GM21528 (cell line): ENCODE results near the gene OTOA.
A peak's percentile ranks its signal among the peaks of the same experiment; 100 is the strongest.
"Not testable (repeated sequence)": the region's sequence is repeated elsewhere in the genome, so short reads cannot be mapped to it uniquely, and the experiment has no call there.

Source experiments
- ATAC-seq: cut with Tn5 transposase; IDR thresholded peaks from one replicate; pipeline ENCODE4 v1.9.1; 2021; ENCODE audit warnings: mild to moderate bottlenecking, moderate library complexity; ENCODE audit not compliant: unreplicated experiment, low FRiP score

Gene OTOA

DNA sequence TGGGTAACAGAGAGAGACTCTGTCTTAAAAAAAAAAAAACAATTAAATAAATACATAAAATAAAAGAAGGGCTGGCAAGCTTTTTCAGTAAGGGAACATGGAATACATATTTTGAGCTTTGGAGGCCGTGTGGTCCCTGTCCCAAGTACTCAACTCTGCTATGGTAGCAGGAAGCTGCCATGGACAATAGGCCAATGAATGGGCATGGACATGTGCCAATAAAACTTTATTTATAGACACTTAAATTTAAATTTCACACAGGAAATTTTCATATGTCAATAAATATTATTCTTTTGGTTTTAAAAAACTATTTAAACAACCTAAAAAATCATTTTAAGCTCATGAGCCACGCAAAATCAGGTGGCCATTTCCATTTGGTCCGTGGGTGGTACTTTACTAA, 3.8 kb downstream of the OTOA start:
- ATAC-seq, result no peak

DNA sequence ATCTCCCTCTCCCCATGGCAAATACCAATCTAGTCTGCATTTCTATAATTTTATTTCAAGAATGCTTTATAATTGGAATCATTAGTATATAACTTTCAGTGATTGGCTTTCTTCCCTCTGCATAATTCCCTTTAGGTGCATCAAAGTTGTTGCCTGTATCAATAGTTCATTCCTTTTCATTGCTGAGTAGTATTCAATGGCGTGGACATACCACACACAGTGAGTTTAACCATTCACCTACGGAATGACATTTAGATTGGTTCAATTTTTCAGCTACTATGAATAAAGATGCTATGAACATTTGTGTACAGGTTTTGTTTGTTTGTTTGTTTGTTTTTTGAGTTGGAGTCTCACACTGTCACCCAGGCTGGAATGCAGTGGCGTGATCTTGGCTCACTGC, 9.7 kb downstream of the OTOA start:
- no peak for ATAC-seq

DNA sequence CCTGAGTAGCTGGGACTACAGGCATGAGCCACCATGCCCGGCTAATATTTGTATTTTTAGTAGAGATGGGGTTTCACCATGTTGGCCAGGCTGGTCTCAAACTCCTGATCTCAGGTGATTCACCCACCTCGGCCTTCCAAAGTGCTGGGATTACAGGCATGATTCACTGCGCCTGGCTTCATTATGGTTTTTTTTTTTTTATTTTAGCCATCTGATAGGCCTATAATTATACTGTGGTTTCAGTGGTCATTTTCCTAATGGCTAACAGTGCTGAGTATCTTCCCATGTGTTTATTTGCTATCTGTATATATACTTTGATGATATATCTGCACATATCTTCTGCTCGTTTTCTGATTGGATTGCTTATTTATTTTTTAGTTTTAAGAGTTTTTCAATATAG, 10.7 kb downstream of the OTOA start:
- ATAC-seq, result not testable (repeated sequence)

DNA sequence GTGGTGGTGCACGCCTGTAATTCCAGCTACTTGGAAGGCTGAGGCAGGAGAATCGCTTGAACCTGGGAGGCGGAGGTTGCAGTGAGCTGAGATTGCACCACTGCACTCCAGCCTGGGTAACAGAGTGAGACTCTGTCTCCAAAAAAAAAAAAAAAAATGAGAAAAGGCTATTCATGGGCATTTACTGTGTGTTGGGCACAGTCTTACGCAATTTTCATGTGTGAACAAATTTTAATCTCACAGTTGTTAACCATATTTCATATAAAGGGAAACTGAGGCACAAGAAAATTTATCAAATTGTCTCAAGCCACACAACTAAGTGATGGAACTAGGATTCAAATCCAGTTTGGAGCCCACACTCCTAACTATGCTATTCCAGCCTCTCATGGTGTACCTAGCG, 16.9 kb downstream of the OTOA start:
- not testable (repeated sequence) for ATAC-seq

DNA sequence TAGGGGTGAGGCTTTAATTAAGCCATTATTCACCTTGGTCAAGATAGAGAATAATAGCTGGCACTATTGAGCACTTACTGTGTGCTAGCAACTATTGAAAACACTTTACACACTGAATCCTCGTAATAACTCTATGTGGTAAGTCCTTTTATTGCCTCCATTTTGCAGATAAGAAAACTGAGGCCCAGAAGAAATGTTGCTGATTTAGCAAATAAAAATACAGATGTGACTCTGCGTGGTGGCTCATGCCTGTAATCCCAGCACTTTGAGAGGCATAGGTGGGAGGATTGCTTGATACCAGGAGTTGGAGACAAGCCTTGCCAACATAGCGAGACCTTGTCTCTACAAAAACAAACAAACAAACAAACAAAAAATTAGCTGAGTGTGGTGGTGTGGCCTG, 19.4 kb downstream of the OTOA start:
- ATAC-seq, result no peak

DNA sequence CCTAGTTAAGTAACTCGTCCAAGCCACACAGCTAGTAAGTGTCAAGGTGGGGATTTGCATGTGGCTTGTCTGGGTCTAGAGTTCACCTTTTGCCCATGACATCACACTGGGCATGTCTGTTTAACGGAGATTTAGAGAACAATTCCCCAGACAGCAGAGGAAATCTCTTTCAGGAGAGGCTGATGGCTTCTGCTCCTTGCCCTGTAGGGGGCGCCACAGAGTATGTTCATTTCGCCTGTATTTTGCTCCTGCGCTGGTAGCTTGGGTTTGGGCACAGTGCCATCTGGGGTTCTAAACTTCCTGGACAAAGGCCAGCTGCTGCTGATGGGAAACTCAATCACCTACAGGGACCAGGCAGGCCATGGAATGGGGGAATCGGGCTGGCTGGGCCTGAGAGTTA, 20.4 kb downstream of the OTOA start:
- no peak for ATAC-seq

DNA sequence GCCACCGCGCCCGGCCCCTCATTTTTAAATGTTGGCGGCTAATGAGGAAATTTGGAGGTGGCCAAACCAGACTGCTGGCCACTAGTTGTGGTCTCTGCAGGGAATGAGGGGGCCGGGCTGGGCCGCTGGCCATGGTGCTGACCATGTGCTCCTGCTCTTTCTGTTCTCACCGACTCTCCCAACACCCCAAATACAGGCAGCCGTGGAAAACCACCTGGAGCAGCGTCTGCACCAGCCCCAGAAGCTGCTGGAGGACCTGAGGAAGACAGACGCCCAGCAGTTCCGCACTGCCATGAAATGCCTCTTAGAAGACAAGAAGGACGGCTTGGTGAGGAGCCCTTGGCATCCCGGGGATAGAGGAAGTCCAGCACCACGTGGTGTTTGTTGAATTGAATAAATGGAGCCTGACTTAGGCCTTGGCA, 21.3 kb downstream of the OTOA start:
- no peak for ATAC-seq

DNA sequence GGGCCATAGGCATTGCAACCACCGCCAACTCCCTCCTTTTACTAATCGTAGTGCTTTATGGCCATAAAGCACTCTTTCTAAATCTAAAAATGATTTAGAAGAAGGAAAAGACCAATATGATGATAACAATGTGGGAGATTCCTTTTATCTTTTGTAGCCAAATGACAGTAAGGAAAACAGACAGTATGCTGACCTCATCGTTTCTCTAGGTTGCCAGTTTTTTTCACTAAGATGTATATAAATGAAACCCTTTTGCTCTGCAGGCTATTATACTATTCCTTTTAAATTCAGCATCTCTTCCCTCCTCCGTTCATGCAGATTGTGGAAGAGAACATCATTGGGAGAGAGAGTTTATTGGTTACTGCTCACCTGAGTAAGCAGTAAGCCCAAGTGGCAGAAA, 25.3 kb downstream of the OTOA start:
- ATAC-seq, result no peak

DNA sequence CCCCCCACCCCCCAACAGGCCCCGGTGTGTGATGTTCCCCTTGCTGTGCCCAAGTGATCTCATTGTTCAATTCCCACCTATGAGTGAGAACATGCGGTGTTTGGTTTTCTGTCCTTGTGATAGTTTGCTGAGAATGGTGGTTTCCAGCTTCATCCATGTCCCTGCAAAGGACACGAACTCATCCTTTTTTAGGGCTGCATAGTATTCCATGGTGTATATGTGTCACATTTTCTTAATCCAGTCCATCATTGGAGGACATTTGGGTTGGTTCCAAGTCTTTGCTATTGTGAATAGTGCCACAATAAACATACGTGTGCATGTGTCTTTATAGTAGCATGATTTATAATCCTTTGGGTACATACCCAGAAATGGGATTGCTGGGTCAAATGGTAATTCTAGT, 27.2 kb downstream of the OTOA start:
- not testable (repeated sequence) for ATAC-seq

DNA sequence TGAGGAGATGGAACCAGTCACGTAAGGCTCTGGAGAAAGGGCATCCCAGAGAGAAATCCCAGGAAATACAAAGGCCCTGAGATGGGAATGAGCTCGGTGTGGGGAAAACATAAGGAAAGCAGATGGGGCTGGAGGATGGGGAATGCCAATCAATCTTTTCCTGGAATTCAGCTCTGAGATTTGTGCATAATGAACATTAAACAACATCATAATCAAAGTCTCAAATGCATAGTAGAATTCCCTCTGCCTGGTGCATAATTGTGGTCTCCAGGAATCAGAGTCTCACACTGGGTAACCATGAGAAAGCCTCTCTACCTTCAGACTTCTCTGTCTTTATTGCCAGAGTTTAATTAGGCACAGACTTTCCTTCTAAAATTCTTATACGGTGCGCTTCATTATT, 30.8 kb downstream of the OTOA start:
- no peak for ATAC-seq

DNA sequence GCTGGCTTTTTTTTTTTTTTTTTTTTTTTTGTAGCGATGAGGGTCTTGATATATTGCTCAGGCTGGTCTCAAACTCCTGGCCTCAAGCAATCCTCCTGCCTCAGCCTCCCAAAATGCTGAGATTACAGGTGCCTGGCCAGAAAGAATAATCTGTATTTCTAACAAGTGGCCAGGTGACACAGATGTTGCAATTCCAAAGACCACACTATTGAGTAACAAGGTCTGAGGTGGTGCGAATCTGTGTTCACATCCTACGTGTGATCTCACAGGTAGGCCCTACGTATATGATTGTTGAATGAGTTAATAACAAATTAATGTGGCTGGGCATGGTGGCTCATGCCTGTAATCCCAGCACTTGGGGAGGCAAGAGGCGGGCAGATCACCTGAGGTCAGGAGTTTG, 33.3 kb downstream of the OTOA start:
- ATAC-seq, result no peak

DNA sequence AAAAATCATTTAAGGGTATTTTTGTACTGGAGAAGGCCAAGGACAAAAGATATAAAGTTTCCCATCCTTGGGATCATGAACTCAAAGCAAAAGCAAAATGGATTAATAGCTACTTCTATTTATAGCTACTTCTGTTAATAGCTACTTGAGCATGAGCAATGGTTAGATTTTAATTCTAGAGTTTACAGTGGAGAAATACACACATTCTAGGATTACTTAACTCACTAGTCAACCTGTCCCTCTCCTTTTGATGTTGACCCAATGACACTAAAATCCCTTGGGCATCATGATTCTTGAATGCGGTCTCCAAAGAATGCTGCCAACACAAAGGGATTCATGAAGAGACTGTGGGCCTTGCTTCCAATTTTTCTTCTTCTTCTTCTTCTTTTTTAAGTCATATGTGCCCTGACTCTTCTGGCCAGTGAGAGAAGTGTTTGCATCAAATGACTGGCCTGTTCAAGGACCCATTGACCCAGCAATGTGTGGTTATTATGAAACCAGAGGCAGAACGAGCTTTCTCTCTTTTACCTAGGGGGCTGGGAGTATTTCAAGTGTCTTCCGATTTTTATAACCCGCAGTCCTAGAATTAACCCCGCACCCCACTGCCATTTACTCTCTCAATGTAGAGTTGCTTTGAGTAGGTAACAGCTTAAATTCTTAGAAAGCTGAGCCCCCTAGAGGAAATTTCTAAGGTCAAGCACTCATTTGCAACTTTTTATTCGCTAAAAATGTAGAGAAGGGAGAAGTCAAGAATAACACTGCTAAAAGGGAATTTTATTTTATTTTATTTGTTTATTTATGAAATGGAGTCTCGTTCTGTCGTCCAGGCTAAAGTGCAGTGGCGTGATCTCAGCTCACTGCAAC, 34.6 kb downstream of the OTOA start:
- no peak for ATAC-seq

DNA sequence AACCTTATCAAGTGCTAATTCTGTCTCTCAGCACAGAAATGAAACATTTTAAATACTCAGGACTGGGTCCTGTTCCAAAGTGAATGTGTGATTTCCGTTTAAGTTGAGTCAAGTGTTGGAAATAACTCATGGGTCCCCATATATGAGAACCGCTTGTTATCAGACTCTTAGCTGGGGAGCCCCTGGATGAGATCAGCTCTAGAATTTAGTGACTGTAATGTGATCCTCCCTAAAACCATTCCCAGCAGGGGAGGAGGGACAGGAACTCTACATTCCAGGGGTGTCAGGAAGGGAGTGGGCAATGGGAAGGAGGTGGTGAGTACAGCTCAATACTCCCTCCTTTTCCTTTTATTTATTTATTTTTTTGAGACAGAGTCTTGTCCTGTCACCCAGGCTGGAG, 37.5 kb downstream of the OTOA start:
- ATAC-seq, result no peak

DNA sequence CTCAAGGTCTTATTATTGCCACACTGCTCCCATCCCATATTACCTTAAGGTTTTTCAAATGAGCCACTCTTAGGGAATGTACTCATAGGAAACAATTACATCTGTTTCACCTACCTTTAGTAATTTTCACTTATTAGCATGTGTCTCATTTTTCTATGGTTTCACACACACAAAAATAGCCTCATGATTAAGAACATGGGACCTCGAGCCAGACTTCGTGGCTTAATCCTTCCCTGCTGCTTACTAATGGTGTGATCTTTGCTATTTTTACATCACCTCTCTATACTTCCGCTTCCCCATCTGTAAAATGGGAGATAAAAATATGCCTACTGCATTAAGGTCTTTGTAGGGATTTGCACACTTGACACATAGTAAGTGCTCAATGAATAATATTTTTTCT, 38.5 kb downstream of the OTOA start:
- ATAC-seq, result no peak

DNA sequence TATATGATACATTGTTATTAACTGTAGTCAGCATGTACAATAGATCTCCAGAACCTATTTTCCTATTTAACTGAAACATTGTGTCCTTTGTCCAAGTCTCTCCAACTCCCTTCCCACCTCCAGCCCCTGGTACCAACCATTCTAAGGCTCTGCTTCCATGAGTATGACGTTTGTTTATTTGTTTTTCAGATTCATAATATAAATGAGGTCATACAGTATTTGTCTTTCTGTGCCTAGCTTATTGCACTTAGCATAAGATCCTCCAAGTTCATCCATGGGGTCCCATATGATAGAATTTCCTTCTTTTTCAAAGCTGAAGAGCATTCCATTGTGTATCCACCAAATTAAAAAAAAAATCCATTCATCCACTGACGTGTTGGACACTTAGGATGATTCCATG, 39.4 kb downstream of the OTOA start:
- no peak for ATAC-seq

DNA sequence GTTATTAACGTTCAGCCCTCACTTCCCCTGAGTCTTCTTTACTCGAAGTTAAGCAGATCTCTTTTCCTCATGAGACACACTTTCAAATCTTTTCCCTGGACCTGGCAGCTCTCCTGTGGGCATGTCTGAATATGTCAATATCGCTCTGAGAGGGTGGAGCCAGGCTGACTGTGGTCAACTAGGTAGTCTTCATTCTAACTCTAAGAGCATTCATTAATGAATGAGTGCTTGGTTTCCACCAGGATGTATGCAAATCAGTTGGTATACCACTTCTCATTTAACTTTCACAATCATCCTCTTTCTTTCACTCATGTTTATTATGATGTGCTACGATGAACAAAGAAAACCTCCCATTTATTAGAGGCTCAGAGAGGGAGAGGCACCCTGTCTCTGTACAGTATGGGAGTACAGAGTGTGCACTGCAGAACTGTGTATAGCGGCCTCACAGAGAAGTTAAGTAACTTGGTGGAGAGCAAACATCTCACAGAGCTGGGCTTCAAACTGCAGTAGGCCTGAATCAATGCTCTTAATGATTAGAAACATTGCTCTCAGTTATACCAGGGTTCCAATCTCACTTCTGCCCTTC, 39.9 kb downstream of the OTOA start:
- peak; percentile 79 for ATAC-seq

DNA sequence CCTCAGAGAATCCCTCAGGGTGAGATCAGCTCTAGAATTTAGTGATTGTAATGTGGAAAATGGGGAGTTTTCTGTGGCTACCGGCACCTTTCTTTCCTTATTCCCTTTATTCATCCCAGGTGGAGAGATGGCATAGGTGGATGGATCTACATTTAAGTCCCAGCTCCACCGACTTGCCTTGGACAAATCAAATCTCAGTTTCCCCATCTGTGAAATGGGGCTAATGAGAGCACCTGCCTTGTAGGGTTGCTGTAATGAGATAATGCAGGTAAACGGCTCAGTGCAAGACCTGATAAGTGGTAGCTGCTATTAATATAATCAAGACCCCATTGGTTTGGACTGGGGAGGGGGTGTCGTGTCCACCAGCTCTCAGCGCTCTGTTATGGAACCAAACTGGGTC, 40.5 kb downstream of the OTOA start:
- no peak for ATAC-seq

DNA sequence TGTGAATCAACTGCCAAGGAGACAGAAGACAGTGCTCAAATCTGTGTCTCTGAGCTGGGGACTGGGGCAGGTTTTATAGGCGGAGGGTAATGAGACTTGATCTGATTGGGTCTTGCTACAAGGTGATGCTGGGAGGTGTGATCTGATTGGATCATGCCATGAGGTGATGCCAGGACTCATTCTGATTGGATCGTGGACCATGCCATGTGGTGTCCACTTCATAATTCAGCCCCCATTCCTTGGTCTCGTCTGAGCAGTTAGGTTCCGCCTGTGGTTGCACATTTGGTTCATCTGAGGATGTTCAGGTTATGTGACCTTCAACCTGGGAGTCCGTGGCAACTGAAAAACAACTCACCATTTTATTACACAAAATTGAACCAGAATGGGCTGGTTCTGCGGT, 41.0 kb downstream of the OTOA start:
- no peak for ATAC-seq

DNA sequence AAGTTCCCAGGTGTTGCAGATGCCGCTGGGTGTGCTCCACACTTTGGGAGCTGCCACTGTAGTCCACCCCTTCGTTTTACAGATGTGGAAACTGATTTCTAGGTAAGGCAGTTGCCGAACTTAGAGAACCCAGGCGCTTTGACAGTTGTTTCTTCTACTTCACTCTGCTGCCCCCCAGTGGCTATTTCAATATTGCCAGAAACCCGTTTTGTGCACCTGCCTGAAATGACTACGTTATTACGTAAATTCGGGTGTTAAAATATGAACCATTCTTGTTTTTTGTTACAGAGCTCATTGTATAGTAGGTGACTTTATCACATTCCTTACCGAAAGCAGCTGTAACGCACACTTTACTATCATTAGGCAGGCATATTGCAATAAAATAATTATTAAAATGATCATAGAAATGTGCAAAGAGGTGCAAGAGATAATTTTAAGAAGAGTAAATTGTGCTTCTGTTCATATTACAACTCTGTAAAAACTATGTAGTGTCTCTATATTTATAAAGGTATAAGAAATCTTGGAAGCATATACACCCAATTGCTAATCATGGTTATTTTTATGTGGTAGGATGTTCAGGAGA, 44.9 kb downstream of the OTOA start:
- ATAC-seq, result no peak

DNA sequence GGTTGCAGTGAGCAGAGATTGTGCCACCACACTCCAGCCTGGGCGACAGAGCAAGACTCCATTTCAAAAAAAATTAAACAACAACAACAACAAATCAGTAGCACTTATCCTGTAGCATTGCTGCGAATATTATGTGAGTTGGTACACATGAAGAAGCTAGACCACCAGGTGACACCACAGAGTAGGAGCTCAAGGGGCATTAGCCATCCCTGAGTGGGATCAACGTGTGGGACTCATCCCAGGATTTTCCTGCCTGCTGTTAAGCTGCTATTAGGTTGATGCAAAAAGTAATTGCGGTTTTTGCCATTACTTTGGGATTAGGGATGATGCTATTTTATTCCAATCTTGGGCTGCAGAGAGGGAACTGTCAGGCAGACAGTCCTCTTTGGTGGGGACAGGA, 47.2 kb downstream of the OTOA start:
- ATAC-seq, result no peak

DNA sequence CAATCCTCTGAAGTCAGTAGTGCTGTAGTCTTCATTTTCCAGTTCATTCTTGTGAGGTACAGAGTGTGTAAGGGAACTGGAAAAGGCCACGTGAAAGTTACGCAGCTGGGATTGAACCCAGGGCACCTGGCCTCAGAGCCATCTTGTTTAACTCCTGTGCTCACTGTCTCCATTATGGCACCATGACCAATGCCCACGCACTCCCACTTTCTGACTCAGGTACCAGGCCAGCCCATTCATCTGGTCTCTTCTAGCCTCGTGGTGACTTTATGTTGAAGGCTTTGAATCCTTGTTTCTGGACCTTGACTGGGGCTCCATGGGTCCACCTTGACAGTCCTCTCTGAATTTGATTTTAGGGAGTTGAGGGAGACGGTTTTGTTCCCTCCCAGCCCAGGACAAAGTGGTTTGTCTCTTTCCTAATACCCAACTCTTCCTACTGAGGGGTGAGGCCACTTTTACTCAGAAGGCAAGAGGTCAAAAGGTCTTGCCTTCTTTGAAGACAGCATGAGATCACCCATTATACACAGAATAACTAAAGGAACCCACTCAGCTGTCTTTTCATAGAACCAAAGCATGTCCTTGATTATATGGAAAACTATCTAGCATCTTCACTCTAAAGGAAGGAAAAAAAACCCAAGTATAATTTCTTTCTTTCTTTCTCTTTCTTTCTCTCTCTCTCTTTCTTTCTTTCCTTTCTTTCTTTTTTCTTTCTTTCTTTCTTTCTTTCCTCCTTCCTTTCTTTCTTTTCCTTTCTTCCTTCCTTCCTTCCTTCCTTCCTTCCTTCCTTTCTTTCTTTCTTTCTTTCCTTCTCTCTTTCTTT, 50.0 kb downstream of the OTOA start:
- no peak for ATAC-seq
